WERI-Rb-1 (cell line): ENCODE measurements around the gene TMEM61.

Experiments
- DNase-seq: peaks from one replicate; pipeline ENCODE4 v3.0.0-alpha.2; 2020
- H3K27ac ChIP-seq: fragments of 250-450 bp; sonication (Bioruptor Pico); 2 replicates; pipeline ENCODE4 v1.5.1; 2020; ENCODE audit warnings: mild to moderate bottlenecking, moderate library complexity
- H3K27me3 ChIP-seq: fragments of 250-450 bp; sonication (Bioruptor Pico); 2 replicates; pipeline ENCODE4 v1.5.1; 2021; ENCODE audit warnings: mild to moderate bottlenecking, low read depth, moderate library complexity; ENCODE audit not compliant: insufficient read depth, severe bottlenecking
- H3K36me3 ChIP-seq: fragments of 250-450 bp; sonication (Bioruptor Pico); 2 replicates; pipeline ENCODE4 v1.5.1; 2020; ENCODE audit warnings: mild to moderate bottlenecking, moderate library complexity
- H3K4me3 ChIP-seq: 2 replicates; pipeline ENCODE4 v1.5.1; 2011; ENCODE audit warnings: low read depth, mild to moderate bottlenecking, control low read depth, low read length
- H3K9me3 ChIP-seq: fragments of 250-450 bp; sonication (Bioruptor Pico); 2 replicates; pipeline ENCODE4 v1.5.1; 2021; ENCODE audit warnings: mild to moderate bottlenecking, moderate library complexity; ENCODE audit not compliant: severe bottlenecking
- TF ChIP-seq, protein P1 (sequence below): IDR thresholded peaks from 2 replicates; pipeline ENCODE4 v1.5.1; 2011; ENCODE audit warnings: low read depth, mild to moderate bottlenecking, control low read depth, inconsistent platforms, low read length

TMEM61 gene

DNA sequence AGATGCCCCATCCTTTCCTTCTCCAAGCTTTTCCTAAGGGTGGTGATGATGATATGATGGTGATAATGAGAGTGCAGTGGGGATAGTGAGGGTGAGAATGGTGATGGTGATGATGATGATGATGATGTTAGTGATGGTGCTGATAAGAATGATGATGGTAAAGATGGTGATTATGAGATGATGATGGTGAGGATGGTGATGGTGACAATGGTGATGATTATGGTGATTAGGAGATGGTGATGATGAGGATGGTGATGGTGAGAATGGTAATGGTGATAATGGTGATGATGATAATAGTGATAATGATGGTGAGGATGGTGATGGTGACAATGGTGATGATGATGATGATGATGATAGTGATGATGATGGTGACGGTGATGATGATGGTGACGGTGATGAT lies 22.3 kb downstream of the TMEM61 start:
- TF ChIP-seq, protein P1, sequence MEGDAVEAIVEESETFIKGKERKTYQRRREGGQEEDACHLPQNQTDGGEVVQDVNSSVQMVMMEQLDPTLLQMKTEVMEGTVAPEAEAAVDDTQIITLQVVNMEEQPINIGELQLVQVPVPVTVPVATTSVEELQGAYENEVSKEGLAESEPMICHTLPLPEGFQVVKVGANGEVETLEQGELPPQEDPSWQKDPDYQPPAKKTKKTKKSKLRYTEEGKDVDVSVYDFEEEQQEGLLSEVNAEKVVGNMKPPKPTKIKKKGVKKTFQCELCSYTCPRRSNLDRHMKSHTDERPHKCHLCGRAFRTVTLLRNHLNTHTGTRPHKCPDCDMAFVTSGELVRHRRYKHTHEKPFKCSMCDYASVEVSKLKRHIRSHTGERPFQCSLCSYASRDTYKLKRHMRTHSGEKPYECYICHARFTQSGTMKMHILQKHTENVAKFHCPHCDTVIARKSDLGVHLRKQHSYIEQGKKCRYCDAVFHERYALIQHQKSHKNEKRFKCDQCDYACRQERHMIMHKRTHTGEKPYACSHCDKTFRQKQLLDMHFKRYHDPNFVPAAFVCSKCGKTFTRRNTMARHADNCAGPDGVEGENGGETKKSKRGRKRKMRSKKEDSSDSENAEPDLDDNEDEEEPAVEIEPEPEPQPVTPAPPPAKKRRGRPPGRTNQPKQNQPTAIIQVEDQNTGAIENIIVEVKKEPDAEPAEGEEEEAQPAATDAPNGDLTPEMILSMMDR = no peak
- Histone ChIP-seq H3K9me3 (no peaks in the 10 kb centered on the region), H3K27me3 (peaks cover 3% of the 10 kb centered on the region), H3K27ac (no peak overlapping the region), H3K4me3 (no peak overlapping the region), H3K36me3 (no peaks in the 10 kb centered on the region)
- no peak for DNase-seq

DNA sequence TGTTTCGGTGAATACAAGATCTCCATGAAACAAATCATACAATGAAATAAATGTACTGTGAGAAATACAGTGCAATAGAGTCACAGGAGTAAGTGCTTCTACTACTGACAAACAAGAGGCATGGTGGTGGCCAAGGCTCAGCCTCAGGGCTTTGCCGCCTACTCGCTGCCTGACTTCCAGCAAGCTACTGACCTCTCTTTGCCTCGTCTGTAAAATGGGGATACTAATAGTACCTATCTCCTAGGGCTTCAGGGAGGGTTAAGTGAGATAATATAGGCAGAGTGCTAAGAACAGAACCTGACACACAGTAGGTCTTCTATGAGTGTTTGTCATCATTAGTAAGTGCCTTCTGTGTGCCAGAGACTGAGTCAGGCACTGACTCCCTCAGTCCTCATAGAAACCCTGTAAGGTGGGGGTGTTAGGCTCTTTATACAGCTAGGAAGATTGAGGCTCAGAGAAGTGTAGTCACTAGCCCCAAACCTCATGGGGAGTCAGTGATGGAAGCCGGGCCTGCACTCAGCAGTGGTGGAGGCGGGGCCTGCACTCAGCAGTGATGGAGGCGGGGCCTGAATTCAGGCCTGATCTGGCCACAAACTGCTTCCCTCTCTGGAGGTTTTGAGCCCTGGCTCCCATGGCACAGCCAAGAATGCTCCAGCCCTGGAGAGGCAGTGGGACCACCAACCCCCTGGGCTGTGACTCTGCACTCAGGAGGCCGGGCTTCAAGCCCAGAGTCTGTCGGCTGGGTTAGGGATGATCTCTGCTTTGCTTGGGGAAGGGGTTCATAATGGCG lies 25.1 kb downstream of the TMEM61 start:
- Histone ChIP-seq H3K27ac (no peak overlapping the region), H3K4me3 (no peak overlapping the region), H3K9me3 (no peaks in the 10 kb centered on the region), H3K27me3 (peaks cover 3% of the 10 kb centered on the region), H3K36me3 (no peaks in the 10 kb centered on the region)
- TF ChIP-seq, protein P1 = no peak
- DNase-seq = no peak

DNA sequence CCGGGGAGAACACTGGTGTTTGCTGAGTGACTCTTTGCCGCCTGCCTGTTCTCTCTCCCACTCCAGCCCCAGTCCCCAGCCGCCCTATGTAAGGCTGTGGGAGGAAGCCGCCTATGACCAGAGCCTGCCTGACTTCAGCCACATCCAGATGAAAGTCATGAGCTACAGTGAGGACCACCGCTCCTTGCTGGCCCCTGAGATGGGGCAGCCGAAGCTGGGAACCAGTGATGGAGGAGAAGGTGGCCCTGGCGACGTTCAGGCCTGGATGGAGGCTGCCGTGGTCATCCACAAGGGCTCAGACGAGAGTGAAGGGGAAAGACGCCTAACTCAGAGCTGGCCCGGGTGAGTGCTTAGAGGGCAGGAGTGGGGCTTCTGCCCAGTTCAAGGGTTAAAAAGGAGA lies 26.5 kb downstream of the TMEM61 start:
- H3K36me3 ChIP-seq = no peaks in the 10 kb centered on the region
- H3K27me3 ChIP-seq = no peaks in the 10 kb centered on the region
- DNase-seq = no peak
- H3K9me3 ChIP-seq = no peaks in the 10 kb centered on the region
- no peak overlapping the region for H3K4me3 ChIP-seq
- H3K27ac ChIP-seq = no peak overlapping the region
- TF ChIP-seq, protein P1 = no peak

DNA sequence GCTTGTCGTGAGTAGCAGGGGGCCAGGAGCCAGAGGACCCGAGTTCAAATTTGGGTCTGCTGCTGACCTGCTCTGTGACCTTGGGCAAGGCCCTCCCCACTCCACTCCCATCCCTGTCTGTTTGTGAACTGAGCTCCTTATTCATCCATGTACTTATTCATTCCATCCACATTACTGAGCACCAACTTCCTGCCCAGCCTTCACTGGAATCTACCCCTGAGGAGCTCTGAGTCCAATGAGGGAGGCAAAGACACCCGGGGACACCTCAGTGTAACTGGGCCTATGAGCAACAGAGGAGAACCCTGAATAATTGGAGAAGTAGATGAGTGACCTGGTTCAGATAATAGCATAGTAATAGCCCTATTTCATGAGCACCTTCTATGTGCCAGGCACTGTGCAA lies 27.2 kb downstream of the TMEM61 start:
- H3K36me3 ChIP-seq = no peaks in the 10 kb centered on the region
- no peaks in the 10 kb centered on the region for H3K9me3 ChIP-seq
- TF ChIP-seq, protein P1 = no peak
- H3K4me3 ChIP-seq = no peak overlapping the region
- H3K27ac ChIP-seq = no peak overlapping the region
- DNase-seq = no peak
- H3K27me3 ChIP-seq = no peaks in the 10 kb centered on the region

DNA sequence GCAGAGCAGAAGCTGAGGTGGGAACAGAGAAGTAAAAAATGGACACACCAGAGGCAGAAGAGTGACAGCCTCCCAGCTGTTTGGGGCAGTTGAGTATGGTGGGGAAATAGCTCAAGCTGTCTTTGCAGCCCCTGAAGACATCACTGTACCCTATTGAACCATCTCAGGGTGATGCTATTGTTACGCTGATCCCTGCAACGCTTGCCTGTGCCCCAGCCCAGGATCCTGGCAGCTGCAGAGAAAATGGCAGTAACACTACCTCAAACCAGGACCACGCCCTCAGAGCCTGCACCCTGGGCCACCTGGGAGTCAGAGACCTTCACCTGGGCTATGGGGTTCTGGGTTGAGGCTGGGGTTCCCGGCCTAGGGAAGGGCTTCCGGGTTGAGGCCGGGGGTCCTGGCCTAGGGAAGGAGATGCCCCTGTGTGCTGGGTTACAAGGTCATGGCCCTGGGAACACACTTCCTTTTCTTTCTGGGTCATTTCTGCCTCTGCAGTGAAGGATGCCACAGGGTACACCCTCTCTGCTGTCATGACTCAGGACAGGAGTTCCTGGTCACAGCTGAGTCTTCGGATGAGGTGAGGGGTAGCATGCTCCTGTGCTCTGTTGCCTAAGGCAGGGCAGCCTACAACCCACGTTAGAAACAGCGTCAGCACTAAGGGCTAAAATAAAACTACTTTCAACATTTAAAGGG lies 29.9 kb downstream of the TMEM61 start:
- H3K27me3 ChIP-seq = no peaks in the 10 kb centered on the region
- no peak overlapping the region for H3K4me3 ChIP-seq
- no peaks in the 10 kb centered on the region for H3K9me3 ChIP-seq
- no peak overlapping the region for H3K27ac ChIP-seq
- no peaks in the 10 kb centered on the region for H3K36me3 ChIP-seq
- DNase-seq = no peak
- TF ChIP-seq, protein P1 = no peak
